ENCODE data around the gene PACC1.

PACC1 gene

GRCh38 chr1:212437179-212437798 lies 22.6 kb upstream of the PACC1 start:
- no peak for DNase-seq

GRCh38 chr1:212434992-212435391 lies 20.3 kb upstream of the PACC1 start:
- DNase-seq, result no peak

GRCh38 chr1:212433577-212434462 lies 19.1 kb upstream of the PACC1 start:
- no peak for DNase-seq

- DNase-seq, result peak; percentile 55
Observed at GRCh38 chr1:212432661-212433576, 18.2 kb upstream of the PACC1 start, which contains the start of gene NENF. Gene NENF (plus strand): TSS chr1:212432920. CDS start chr1:212432944, 24 bp downstream.

- no peak for DNase-seq
Observed at GRCh38 chr1:212432272-212432660, 17.6 kb upstream of the PACC1 start.

- DNase-seq, result no peak
Observed at GRCh38 chr1:212431644-212432043, 17.0 kb upstream of the PACC1 start.

- no peak for DNase-seq
Observed at GRCh38 chr1:212430955-212431394, 16.3 kb upstream of the PACC1 start.

GRCh38 chr1:212430416-212430815 lies 15.7 kb upstream of the PACC1 start:
- DNase-seq, result no peak

GRCh38 chr1:212428496-212428895 lies 13.8 kb upstream of the PACC1 start:
- DNase-seq, result no peak

- no peak for DNase-seq
Observed at GRCh38 chr1:212423879-212424278, 9.2 kb upstream of the PACC1 start.

- DNase-seq, result no peak
Observed at GRCh38 chr1:212421165-212421564, 6.5 kb upstream of the PACC1 start.

GRCh38 chr1:212415107-212415841 lies 588 bp upstream of the PACC1 start:
- DNase-seq, result no peak

GRCh38 chr1:212413902-212414327 lies 771 bp downstream of the PACC1 start:
- DNase-seq, result no peak

GRCh38 chr1:212412374-212412773 lies 2.3 kb downstream of the PACC1 start:
- no peak for DNase-seq

- no peak for DNase-seq
Observed at GRCh38 chr1:212410231-212410820, 4.4 kb downstream of the PACC1 start.

- no peak for DNase-seq
Observed at GRCh38 chr1:212402666-212403321, 11.9 kb downstream of the PACC1 start.

- DNase-seq, result no peak
Observed at GRCh38 chr1:212401838-212402582, 12.7 kb downstream of the PACC1 start.

GRCh38 chr1:212401042-212401441 lies 13.6 kb downstream of the PACC1 start:
- DNase-seq, result no peak

- DNase-seq, result no peak
Observed at GRCh38 chr1:212397171-212397570, 17.5 kb downstream of the PACC1 start.

- no peak for DNase-seq
Observed at GRCh38 chr1:212396638-212397037, 18.0 kb downstream of the PACC1 start.
